AG04450 (cell line): ENCODE results near the gene UFSP1. TPM values are rescaled to one million over a fixed set of nuclear protein-coding genes. Genes with fewer than 3 reads are reported as not detected.

ENCODE experiments used
- CTCF ChIA-PET: fragments of 300-600, 350-600 bp; formaldehyde crosslinking; extraction: SDS; loops from one replicate; lab custom pipeline; 2022; ENCODE audit warnings: antibody characterized with exemption, inconsistent platforms; lab: Charles Lee
- POLR2A ChIA-PET: fragments of 350-600 bp; formaldehyde crosslinking; extraction: SDS; loops from one replicate; lab custom pipeline; 2021; ENCODE audit warnings: antibody characterized with exemption, inconsistent platforms; lab: Yijun Ruan, JAX
- DNase-seq: peaks from one replicate; pipeline ENCODE4 v3.0.0-alpha.2; 2011; ENCODE audit warnings: low read depth, low spot score
- H3K27ac ChIP-seq: one replicate; pipeline ENCODE4 v1.5.1; 2012; ENCODE audit warnings: low read depth, low read length, control low read depth
- H3K27me3 ChIP-seq: one replicate; pipeline ENCODE4 v1.6.0; 2012; ENCODE audit warnings: low read length; ENCODE audit not compliant: control insufficient read depth, insufficient read depth
- H3K4me3 ChIP-seq: 2 replicates; pipeline ENCODE4 v1.5.1; 2011; ENCODE audit warnings: mild to moderate bottlenecking, low read depth, low read length, control low read depth
- H3K9me3 ChIP-seq: 2 replicates; pipeline ENCODE4 v1.5.1; 2012; ENCODE audit warnings: low read length; ENCODE audit not compliant: control insufficient read depth, insufficient read depth
- CTCF ChIP-seq: IDR thresholded peaks from 2 replicates; pipeline ENCODE4 v1.5.1; 2011; ENCODE audit warnings: low read depth, low read length, control low read depth, inconsistent platforms
- polyA plus RNA-seq: library from polyadenylated mRNA; depleted of rRNA; stranded (reverse); fragments of >200 nt; gene quantifications from 2 replicates; pipeline ENCODE4 v1.2.3, GENCODE V29; 2011

UFSP1 gene
- polyA plus RNA-seq, 1 experiment, result 0.48 TPM

- no peaks in the 10 kb centered on the region; the same call in 1 of the 2 replicates for H3K9me3 ChIP-seq
- no peak overlapping the region for H3K27ac ChIP-seq
- TF ChIP-seq CTCF, result no peak
- CTCF ChIA-PET, result interaction anchor here (0.5 to 0.6 kb wide), 2 partner anchors 383 to 770 kb away, joined by 3 to 8 read pairs; no protein-coding TSS in a partner anchor
- POLR2A ChIA-PET, result no interaction called here
- H3K4me3 ChIP-seq, result no peak overlapping the region
- no peak for DNase-seq
- H3K27me3 ChIP-seq, result no peaks in the 10 kb centered on the region
Observed at GRCh38 chr7:100908512-100908911, 19.0 kb upstream of the UFSP1 start.

GRCh38 chr7:100902638-100903037 is 13.1 kb upstream of the UFSP1 start:
- ChIA-PET POLR2A (no interaction called here), CTCF (interaction anchor here (5.0 kb wide), 1 partner anchor 156 kb away, joined by 27 read pairs; no protein-coding TSS in a partner anchor)
- TF ChIP-seq CTCF, result no peak
- DNase-seq, result no peak
- no peaks in the 10 kb centered on the region; the same call in 1 of the 2 replicates for H3K9me3 ChIP-seq
- no peak overlapping the region for H3K4me3 ChIP-seq
- peaks cover 17% of the 10 kb centered on the region for H3K27me3 ChIP-seq
- H3K27ac ChIP-seq, result no peak overlapping the region

- TF ChIP-seq CTCF, result no peak
- no peaks in the 10 kb centered on the region; the same call in 1 of the 2 replicates for H3K9me3 ChIP-seq
- no peak for DNase-seq
- H3K27ac ChIP-seq, result no peak overlapping the region
- POLR2A ChIA-PET, result no interaction called here
- no peak overlapping the region for H3K4me3 ChIP-seq
- peaks cover 22% of the 10 kb centered on the region for H3K27me3 ChIP-seq
- CTCF ChIA-PET, result interaction anchor here (5.0 kb wide), 1 partner anchor 157 kb away, joined by 27 read pairs; no protein-coding TSS in a partner anchor
Observed at GRCh38 chr7:100901921-100902332, 12.4 kb upstream of the UFSP1 start.

GRCh38 chr7:100900978-100901377 is 11.5 kb upstream of the UFSP1 start:
- Histone ChIP-seq H3K27ac (no peak overlapping the region), H3K27me3 (peaks cover 30% of the 10 kb centered on the region), H3K9me3 (no peaks in the 10 kb centered on the region), H3K4me3 (no peak overlapping the region)
- no peak for TF ChIP-seq CTCF
- ChIA-PET CTCF (interaction anchor here (5.0 kb wide), 1 partner anchor 158 kb away, joined by 27 read pairs; no protein-coding TSS in a partner anchor), POLR2A (interaction anchor here (0.7 kb wide), 1 partner anchor 636 kb away, joined by 3 read pairs; no protein-coding TSS in a partner anchor)
- DNase-seq, result no peak

- TF ChIP-seq CTCF, result no peak
- DNase-seq, result no peak
- Histone ChIP-seq H3K4me3 (no peak overlapping the region), H3K9me3 (no peaks in the 10 kb centered on the region), H3K27ac (no peak overlapping the region), H3K27me3 (peaks cover 38% of the 10 kb centered on the region)
- CTCF ChIA-PET, result interaction anchor here (0.5 to 5.0 kb wide), 5 partner anchors 159 to 187 kb away, joined by 3 to 27 read pairs (median 4); no protein-coding TSS in a partner anchor
- POLR2A ChIA-PET, result no interaction called here
Observed at GRCh38 chr7:100899432-100899831, 9.9 kb upstream of the UFSP1 start.
